Activated CD8-positive, alpha-beta memory T cell treated with anti-CD3 and anti-CD28 coated beads, Interleukin-2, amount 10 ng/mL, durations not matched to agents 7 days and 5 days (primary cell): Measurements from ENCODE around the gene ZNF239. TPM values are rescaled to one million over a fixed set of nuclear protein-coding genes. Genes with fewer than 3 reads are reported as not detected.
A peak's percentile ranks its signal among the peaks of the same experiment; 100 is the strongest.
"Not testable (repeated sequence)": the region's sequence is repeated elsewhere in the genome, so short reads cannot be mapped to it uniquely, and the experiment has no call there.

Experiments used
- ATAC-seq: fragments of 150-1000 bp; cut with Tn5 transposase; one replicate; pipeline ENCODE4 v1.10.0; 2021; ENCODE audit warnings: moderate library complexity
- CTCF ChIA-PET: fragments of 350-600 bp; sonication (Branson Sonifier 250); formaldehyde crosslinking; loops from one replicate; lab custom pipeline; 2021; ENCODE audit warnings: antibody characterized with exemption; lab: Charles Lee
- DNase-seq: peaks from one replicate; pipeline ENCODE4 v3.0.0-alpha.2; 2020
- H3K27ac Mint-ChIP-seq: one replicate; pipeline ENCODE4 v1.8.0; 2021; ENCODE audit warnings: mild to moderate bottlenecking, mixed read lengths
- H3K27me3 Mint-ChIP-seq: one replicate; pipeline ENCODE4 v1.8.0; 2021; ENCODE audit warnings: mixed read lengths
- H3K36me3 Mint-ChIP-seq: one replicate; pipeline ENCODE4 v1.8.0; 2021; ENCODE audit warnings: mild to moderate bottlenecking, mixed read lengths
- H3K4me1 Mint-ChIP-seq: one replicate; pipeline ENCODE4 v1.8.0; 2021; ENCODE audit warnings: mixed read lengths
- H3K4me3 Mint-ChIP-seq: one replicate; pipeline ENCODE4 v1.8.0; 2021; ENCODE audit warnings: mild to moderate bottlenecking, moderate library complexity, mixed read lengths
- H3K9me3 Mint-ChIP-seq: one replicate; pipeline ENCODE4 v1.8.0; 2022; ENCODE audit warnings: low read depth, mixed read lengths
- total RNA-seq, 2 experiments: library from RNA; stranded (reverse); gene quantifications; one replicate each; pipeline ENCODE4 v1.2.3, GENCODE V29; 2021

Gene ZNF239
- total RNA-seq: under 1 TPM in 1 of 2 experiments, not detected in 1; 0.26 TPM

- H3K4me3 Mint-ChIP-seq: peak within 1 kb of the TSS; percentile 46
- H3K4me1 Mint-ChIP-seq: peaks cover 26% of the 10 kb centered on the region
- no peaks in the 10 kb centered on the region for H3K27me3 Mint-ChIP-seq
- H3K36me3 Mint-ChIP-seq: peaks cover 27% of the 10 kb centered on the region
- no peak within 1 kb of the TSS for H3K27ac Mint-ChIP-seq
- DNase-seq (peak; percentile 79), ATAC-seq (peak; percentile 92)
- H3K9me3 Mint-ChIP-seq: peaks cover 19% of the 10 kb centered on the region
- CTCF ChIA-PET: no interaction called here
Observed at GRCh38 chr10:43574001-43574892, at the start of gene ZNF239. Gene ZNF239, minus strand, starts transcription at chr10:43574616. Its CDS starts 16,537 bp downstream, at chr10:43558079.

GRCh38 chr10:43623351-43623750, 48.9 kb upstream of the ZNF239 start:
- H3K4me3 Mint-ChIP-seq: peak overlapping the region; percentile 30
- DNase-seq (no peak), ATAC-seq (peak; percentile 45)
- peaks cover 9% of the 10 kb centered on the region for H3K4me1 Mint-ChIP-seq
- H3K27me3 Mint-ChIP-seq: no peaks in the 10 kb centered on the region
- no peak overlapping the region for H3K27ac Mint-ChIP-seq
- peaks cover 10% of the 10 kb centered on the region for H3K36me3 Mint-ChIP-seq
- H3K9me3 Mint-ChIP-seq: peaks cover 23% of the 10 kb centered on the region
- CTCF ChIA-PET: no interaction called here

GRCh38 chr10:43622038-43622437, 47.6 kb upstream of the ZNF239 start:
- no peak overlapping the region for H3K27ac Mint-ChIP-seq
- H3K27me3 Mint-ChIP-seq: no peaks in the 10 kb centered on the region
- DNase-seq (no peak), ATAC-seq (no peak)
- peaks cover 9% of the 10 kb centered on the region for H3K4me1 Mint-ChIP-seq
- peaks cover 14% of the 10 kb centered on the region for H3K36me3 Mint-ChIP-seq
- peaks cover 25% of the 10 kb centered on the region for H3K9me3 Mint-ChIP-seq
- CTCF ChIA-PET: no interaction called here
- H3K4me3 Mint-ChIP-seq: no peak overlapping the region

- no peak overlapping the region for H3K4me3 Mint-ChIP-seq
- no peak overlapping the region for H3K27ac Mint-ChIP-seq
- ATAC-seq: no peak
- H3K4me1 Mint-ChIP-seq: peaks cover 9% of the 10 kb centered on the region
- CTCF ChIA-PET: no interaction called here
- DNase-seq: no peak
- peaks cover 36% of the 10 kb centered on the region for H3K36me3 Mint-ChIP-seq
- peaks cover 43% of the 10 kb centered on the region for H3K9me3 Mint-ChIP-seq
- H3K27me3 Mint-ChIP-seq: no peaks in the 10 kb centered on the region
Observed at GRCh38 chr10:43619368-43619767, 45.0 kb upstream of the ZNF239 start.

GRCh38 chr10:43616697-43617370, 42.4 kb upstream of the ZNF239 start:
- Mint-ChIP-seq H3K4me3 (no peak overlapping the region), H3K27ac (no peak overlapping the region), H3K36me3 (peaks cover 47% of the 10 kb centered on the region), H3K27me3 (no peaks in the 10 kb centered on the region), H3K9me3 (peaks cover 41% of the 10 kb centered on the region), H3K4me1 (no peaks in the 10 kb centered on the region)
- CTCF ChIA-PET: no interaction called here
- DNase-seq (no peak), ATAC-seq (no peak)

- ATAC-seq (no peak), DNase-seq (no peak)
- Mint-ChIP-seq H3K27ac (no peak overlapping the region), H3K9me3 (peaks cover 25% of the 10 kb centered on the region), H3K36me3 (peaks cover 61% of the 10 kb centered on the region), H3K4me1 (peaks cover 14% of the 10 kb centered on the region), H3K27me3 (no peaks in the 10 kb centered on the region), H3K4me3 (no peak overlapping the region)
- CTCF ChIA-PET: interaction anchor here (0.7 kb wide), 1 partner anchor 144 kb away, joined by 3 read pairs; no protein-coding TSS in a partner anchor
Observed at GRCh38 chr10:43610636-43611035, 36.2 kb upstream of the ZNF239 start.

- CTCF ChIA-PET: interaction anchor here (0.6 kb wide), 1 partner anchor 262 kb away, joined by 4 read pairs; no protein-coding TSS in a partner anchor
- Mint-ChIP-seq H3K27ac (no peak overlapping the region), H3K36me3 (peaks cover 38% of the 10 kb centered on the region), H3K27me3 (peaks cover 5% of the 10 kb centered on the region), H3K4me1 (peaks cover 14% of the 10 kb centered on the region), H3K9me3 (peaks cover 12% of the 10 kb centered on the region), H3K4me3 (peak overlapping the region; percentile 68)
- ATAC-seq (no peak), DNase-seq (no peak)
Observed at GRCh38 chr10:43607199-43607573, 32.8 kb upstream of the ZNF239 start.

GRCh38 chr10:43606323-43607198, 32.1 kb upstream of the ZNF239 start, which contains the start of gene ZNF485:
Gene ZNF485, plus strand, starts transcription at chr10:43606438. Its CDS starts 613 bp downstream, at chr10:43607051.
- H3K4me3 Mint-ChIP-seq: peak within 1 kb of the TSS; percentile 68
- no peak within 1 kb of the TSS for H3K27ac Mint-ChIP-seq
- peak; percentile 87 for ATAC-seq
- DNase-seq: peak; percentile 67
- H3K9me3 Mint-ChIP-seq: peaks cover 12% of the 10 kb centered on the region
- CTCF ChIA-PET: interaction anchor here (0.6 to 1.3 kb wide), 3 partner anchors 12 to 261 kb away, joined by 3 to 5 read pairs (median 4); no protein-coding TSS in a partner anchor
- peaks cover 14% of the 10 kb centered on the region for H3K4me1 Mint-ChIP-seq
- peaks cover 33% of the 10 kb centered on the region for H3K36me3 Mint-ChIP-seq
- H3K27me3 Mint-ChIP-seq: peaks cover 9% of the 10 kb centered on the region

- CTCF ChIA-PET: interaction anchor here (1.1 to 1.3 kb wide), 2 partner anchors 11 to 84 kb away, joined by 3 to 5 read pairs; no protein-coding TSS in a partner anchor
- Mint-ChIP-seq H3K36me3 (peaks cover 32% of the 10 kb centered on the region), H3K4me3 (peak overlapping the region; percentile 68), H3K9me3 (peaks cover 16% of the 10 kb centered on the region), H3K4me1 (peaks cover 14% of the 10 kb centered on the region), H3K27ac (no peak overlapping the region), H3K27me3 (peaks cover 12% of the 10 kb centered on the region)
- DNase-seq (no peak), ATAC-seq (no peak)
Observed at GRCh38 chr10:43605850-43606322, 31.5 kb upstream of the ZNF239 start.

GRCh38 chr10:43601576-43601975, 27.2 kb upstream of the ZNF239 start:
- not testable (repeated sequence) for ATAC-seq, DNase-seq, H3K4me3 Mint-ChIP-seq, H3K27ac Mint-ChIP-seq, H3K36me3 Mint-ChIP-seq, H3K4me1 Mint-ChIP-seq
- Mint-ChIP-seq H3K27me3 (peaks cover 16% of the 10 kb centered on the region), H3K9me3 (peaks cover 12% of the 10 kb centered on the region)
- CTCF ChIA-PET: interaction anchor here (1.5 kb wide), 1 partner anchor 16 kb away, joined by 3 read pairs; no protein-coding TSS in a partner anchor

GRCh38 chr10:43599333-43599732, 24.9 kb upstream of the ZNF239 start:
- Mint-ChIP-seq H3K9me3 (peaks cover 7% of the 10 kb centered on the region), H3K27me3 (peaks cover 19% of the 10 kb centered on the region), H3K4me1 (peaks cover 21% of the 10 kb centered on the region), H3K27ac (no peak overlapping the region), H3K36me3 (peaks cover 5% of the 10 kb centered on the region), H3K4me3 (no peak overlapping the region)
- CTCF ChIA-PET: interaction anchor here (0.6 kb wide), 1 partner anchor 83 kb away, joined by 3 read pairs; no protein-coding TSS in a partner anchor
- DNase-seq (no peak), ATAC-seq (no peak)

GRCh38 chr10:43598446-43598845, 24.0 kb upstream of the ZNF239 start:
- no peak for ATAC-seq
- Mint-ChIP-seq H3K27ac (no peak overlapping the region), H3K9me3 (peaks cover 10% of the 10 kb centered on the region)

More at GRCh38 chr10:43598446-43598845, 24.0 kb upstream of the ZNF239 start:
- CTCF ChIA-PET: no interaction called here
- peaks cover 21% of the 10 kb centered on the region for H3K4me1 Mint-ChIP-seq
- peaks cover 23% of the 10 kb centered on the region for H3K27me3 Mint-ChIP-seq
- no peak for DNase-seq
- H3K4me3 Mint-ChIP-seq: no peak overlapping the region
- peaks cover 9% of the 10 kb centered on the region for H3K36me3 Mint-ChIP-seq
